GM21529 (cell line): ENCODE data around the gene MPPED1.

Source experiments
- ATAC-seq: cut with Tn5 transposase; IDR thresholded peaks from one replicate; pipeline ENCODE4 v1.9.1; 2021; ENCODE audit not compliant: unreplicated experiment

MPPED1 gene

GRCh38 chr22:43491177-43491576 lies 79.4 kb downstream of the MPPED1 start:
- ATAC-seq, result no peak

- ATAC-seq, result no peak
Observed at GRCh38 chr22:43491737-43492136, 79.9 kb downstream of the MPPED1 start.

GRCh38 chr22:43493297-43493696 lies 81.5 kb downstream of the MPPED1 start:
- ATAC-seq, result no peak

- no peak for ATAC-seq
Observed at GRCh38 chr22:43497956-43498855, 86.4 kb downstream of the MPPED1 start.

GRCh38 chr22:43498856-43499253 lies 87.0 kb downstream of the MPPED1 start:
- ATAC-seq, result no peak

- ATAC-seq, result no peak
Observed at GRCh38 chr22:43500792-43501785, 89.3 kb downstream of the MPPED1 start.

- ATAC-seq, result no peak
Observed at GRCh38 chr22:43501878-43502277, 90.1 kb downstream of the MPPED1 start.

- ATAC-seq, result no peak
Observed at GRCh38 chr22:43502306-43502874, 90.6 kb downstream of the MPPED1 start.

GRCh38 chr22:43504068-43504467 lies 92.3 kb downstream of the MPPED1 start:
- ATAC-seq, result no peak

GRCh38 chr22:43504666-43505261 lies 93.0 kb downstream of the MPPED1 start:
- no peak for ATAC-seq

- no peak for ATAC-seq
Observed at GRCh38 chr22:43505423-43505822, 93.6 kb downstream of the MPPED1 start.

GRCh38 chr22:43505896-43506295 lies 94.1 kb downstream of the MPPED1 start:
- ATAC-seq, result no peak

- no peak for ATAC-seq
Observed at GRCh38 chr22:43506487-43506886, 94.7 kb downstream of the MPPED1 start.

GRCh38 chr22:43507235-43507634 lies 95.4 kb downstream of the MPPED1 start:
- no peak for ATAC-seq

GRCh38 chr22:43508489-43508888 lies 96.7 kb downstream of the MPPED1 start:
- ATAC-seq, result no peak

GRCh38 chr22:43509337-43509736 lies 97.5 kb downstream of the MPPED1 start:
- no peak for ATAC-seq

GRCh38 chr22:43510281-43511070 lies 98.7 kb downstream of the MPPED1 start:
- no peak for ATAC-seq

- no peak for ATAC-seq
Observed at GRCh38 chr22:43511276-43511910, 99.6 kb downstream of the MPPED1 start.

- no peak for ATAC-seq
Observed at GRCh38 chr22:43512279-43512678, 100.5 kb downstream of the MPPED1 start.
